ENCODE results near the gene ARHGAP24. TPM values are rescaled to one million over a fixed set of nuclear protein-coding genes. Genes with fewer than 3 reads are reported as not detected.

ARHGAP24 gene
- total RNA-seq, 1 donor from 2014 or later, result 17.8 TPM

DNA sequence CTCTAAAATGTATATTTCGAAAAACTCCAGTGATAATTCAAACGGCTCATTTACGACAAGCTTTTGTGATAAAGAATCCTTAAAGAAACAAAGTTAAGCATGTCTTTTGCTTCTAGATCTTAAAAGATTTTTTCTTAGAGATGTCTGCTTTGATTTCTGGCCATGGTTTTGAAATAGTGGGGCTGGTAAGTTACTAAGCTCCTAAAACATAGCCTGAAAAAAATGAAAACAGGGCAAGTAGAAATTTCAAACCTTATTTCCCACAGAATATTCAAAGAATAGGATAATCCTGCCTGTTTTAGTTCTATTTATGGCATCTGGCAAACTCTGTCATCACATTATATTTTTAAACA, 318.3 kb downstream of the ARHGAP24 start:
- Mint-ChIP-seq H3K4me3 (ENCODE audit: low read depth) (no peak overlapping the region), H3K27me3 (no peaks in the 10 kb centered on the region), H3K36me3 (ENCODE audit: insufficient read depth) (peaks cover 1% of the 10 kb centered on the region), H3K4me1 (ENCODE audit: low read depth) (no peaks in the 10 kb centered on the region), H3K9me3 (ENCODE audit: low read depth) (peaks cover 7% of the 10 kb centered on the region), H3K27ac (no peak overlapping the region)
- TF ChIP-seq, protein P1, sequence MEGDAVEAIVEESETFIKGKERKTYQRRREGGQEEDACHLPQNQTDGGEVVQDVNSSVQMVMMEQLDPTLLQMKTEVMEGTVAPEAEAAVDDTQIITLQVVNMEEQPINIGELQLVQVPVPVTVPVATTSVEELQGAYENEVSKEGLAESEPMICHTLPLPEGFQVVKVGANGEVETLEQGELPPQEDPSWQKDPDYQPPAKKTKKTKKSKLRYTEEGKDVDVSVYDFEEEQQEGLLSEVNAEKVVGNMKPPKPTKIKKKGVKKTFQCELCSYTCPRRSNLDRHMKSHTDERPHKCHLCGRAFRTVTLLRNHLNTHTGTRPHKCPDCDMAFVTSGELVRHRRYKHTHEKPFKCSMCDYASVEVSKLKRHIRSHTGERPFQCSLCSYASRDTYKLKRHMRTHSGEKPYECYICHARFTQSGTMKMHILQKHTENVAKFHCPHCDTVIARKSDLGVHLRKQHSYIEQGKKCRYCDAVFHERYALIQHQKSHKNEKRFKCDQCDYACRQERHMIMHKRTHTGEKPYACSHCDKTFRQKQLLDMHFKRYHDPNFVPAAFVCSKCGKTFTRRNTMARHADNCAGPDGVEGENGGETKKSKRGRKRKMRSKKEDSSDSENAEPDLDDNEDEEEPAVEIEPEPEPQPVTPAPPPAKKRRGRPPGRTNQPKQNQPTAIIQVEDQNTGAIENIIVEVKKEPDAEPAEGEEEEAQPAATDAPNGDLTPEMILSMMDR (IDR thresholded peaks at IDR 0.05; ENCODE audit: unreplicated experiment), result no peak
- no peak for DNase-seq (ENCODE audit: low spot score, unreplicated experiment)

DNA sequence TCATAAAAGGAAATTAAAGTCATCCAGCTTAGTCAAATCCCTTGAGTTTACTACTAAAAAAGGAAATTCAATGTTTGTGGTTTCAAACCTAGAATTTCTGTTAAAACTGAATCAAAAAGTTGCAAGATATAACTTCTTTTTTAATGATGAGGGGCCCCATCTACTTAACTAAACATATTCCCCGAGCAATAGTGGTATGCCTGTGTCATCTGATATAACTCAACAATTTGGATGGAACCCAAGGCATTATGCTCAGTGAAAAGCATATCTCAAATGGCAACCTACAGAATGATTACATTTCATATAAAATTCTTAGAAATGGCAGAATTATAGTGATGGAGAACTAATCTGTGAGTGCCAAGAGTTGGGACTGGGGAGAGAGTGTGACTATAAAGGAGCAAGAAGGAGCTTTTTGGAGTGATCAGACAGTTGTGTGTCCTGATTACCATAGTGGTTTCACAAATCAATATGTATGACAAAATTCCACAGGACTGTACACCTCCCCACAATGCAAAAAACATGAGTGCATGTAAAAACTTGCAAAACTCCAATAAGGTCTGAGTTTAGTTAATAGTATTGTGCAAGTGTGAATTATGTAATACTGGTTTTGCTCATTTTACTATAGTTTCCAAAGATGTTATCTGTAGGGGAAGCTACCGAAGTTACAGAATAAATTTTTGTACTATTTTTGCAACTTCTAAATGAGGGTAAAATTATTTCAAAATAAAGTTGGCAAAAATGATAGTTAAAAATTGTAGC, 323.2 kb downstream of the ARHGAP24 start:
- DNase-seq (ENCODE audit: low spot score, unreplicated experiment), result no peak
- Mint-ChIP-seq H3K4me1 (ENCODE audit: low read depth) (no peaks in the 10 kb centered on the region), H3K36me3 (ENCODE audit: insufficient read depth) (peaks cover 1% of the 10 kb centered on the region), H3K27ac (no peak overlapping the region), H3K27me3 (no peaks in the 10 kb centered on the region), H3K4me3 (ENCODE audit: low read depth) (no peak overlapping the region), H3K9me3 (ENCODE audit: low read depth) (peaks cover 15% of the 10 kb centered on the region)
- TF ChIP-seq, protein P1 (IDR thresholded peaks at IDR 0.05; ENCODE audit: unreplicated experiment), result no peak

DNA sequence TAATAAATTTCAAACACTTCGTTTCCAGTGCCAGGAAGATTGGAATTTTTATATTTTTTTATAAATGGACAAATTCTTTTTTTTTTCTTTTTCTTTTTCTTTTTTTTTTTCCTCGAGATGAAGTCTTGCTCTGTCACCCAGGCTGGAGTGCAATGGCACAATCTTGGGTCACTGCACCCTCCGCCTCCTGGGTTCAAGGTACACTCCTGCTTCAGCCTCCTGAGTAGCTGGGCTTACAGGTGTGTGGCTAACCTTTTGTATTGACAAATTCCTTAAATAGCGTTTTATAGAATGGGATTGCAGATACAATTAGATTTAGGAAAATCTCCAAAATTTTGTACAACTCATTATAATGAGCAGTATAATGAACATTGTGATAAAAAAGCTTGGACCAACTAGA, 328.9 kb downstream of the ARHGAP24 start:
- no peak for DNase-seq (ENCODE audit: low spot score, unreplicated experiment)
- peaks cover 4% of the 10 kb centered on the region for H3K9me3 Mint-ChIP-seq (ENCODE audit: low read depth)
- peaks cover 3% of the 10 kb centered on the region for H3K4me1 Mint-ChIP-seq (ENCODE audit: low read depth)
- TF ChIP-seq, protein P1 (IDR thresholded peaks at IDR 0.05; ENCODE audit: unreplicated experiment), result no peak
- H3K36me3 Mint-ChIP-seq (ENCODE audit: insufficient read depth), result no peaks in the 10 kb centered on the region
- no peaks in the 10 kb centered on the region for H3K27me3 Mint-ChIP-seq
- H3K27ac Mint-ChIP-seq, result no peak overlapping the region
- no peak overlapping the region for H3K4me3 Mint-ChIP-seq (ENCODE audit: low read depth)

DNA sequence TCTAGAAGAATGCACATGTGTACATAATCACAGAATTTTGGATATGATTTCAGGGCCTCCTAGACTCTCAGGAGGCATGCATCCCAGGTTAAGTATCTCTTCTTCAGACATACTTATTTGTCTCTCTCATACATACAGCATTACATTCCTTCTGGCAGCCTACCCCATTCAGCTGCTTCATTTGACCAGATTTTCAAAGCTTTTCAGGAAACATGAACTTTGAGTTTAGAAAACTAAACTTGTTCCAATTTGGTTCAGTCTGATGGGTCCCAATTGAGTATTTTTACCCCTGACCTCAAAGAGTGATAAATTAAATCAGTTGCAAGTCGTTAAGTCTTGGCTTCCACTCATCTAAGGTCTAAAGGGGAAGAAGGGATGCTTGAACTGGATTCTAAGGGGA, 330.9 kb downstream of the ARHGAP24 start:
- TF ChIP-seq, protein P1 (IDR thresholded peaks at IDR 0.05; ENCODE audit: unreplicated experiment), result no peak
- Mint-ChIP-seq H3K4me3 (ENCODE audit: low read depth) (no peak overlapping the region), H3K27me3 (no peaks in the 10 kb centered on the region)

DNA sequence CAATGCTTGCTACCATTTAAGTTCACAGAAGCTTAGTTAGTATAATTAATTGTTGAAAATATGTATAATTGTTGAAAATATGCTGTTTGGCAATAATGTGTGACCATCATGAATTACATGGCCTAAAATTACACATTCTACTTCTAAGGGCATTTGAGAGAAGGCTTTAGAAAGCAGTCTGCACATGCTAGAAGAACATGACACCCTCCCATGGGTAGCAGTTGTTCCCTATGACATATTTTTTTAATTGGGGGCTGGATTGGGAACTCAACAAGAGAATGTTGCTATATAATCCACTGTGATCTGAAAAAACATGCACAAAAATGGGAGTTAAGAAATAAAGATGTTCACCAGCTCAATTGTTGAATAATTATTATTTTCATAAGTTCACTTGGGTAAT, 331.4 kb downstream of the ARHGAP24 start:
- Mint-ChIP-seq H3K27ac (no peak overlapping the region), H3K36me3 (ENCODE audit: insufficient read depth) (no peaks in the 10 kb centered on the region), H3K27me3 (no peaks in the 10 kb centered on the region), H3K9me3 (ENCODE audit: low read depth) (no peaks in the 10 kb centered on the region), H3K4me3 (ENCODE audit: low read depth) (no peak overlapping the region), H3K4me1 (ENCODE audit: low read depth) (peaks cover 4% of the 10 kb centered on the region)
- DNase-seq (ENCODE audit: low spot score, unreplicated experiment), result no peak
- TF ChIP-seq, protein P1 (IDR thresholded peaks at IDR 0.05; ENCODE audit: unreplicated experiment), result no peak

More for the DNA sequence above, 330.9 kb downstream of the ARHGAP24 start:
- Mint-ChIP-seq H3K9me3 (ENCODE audit: low read depth) (no peaks in the 10 kb centered on the region), H3K36me3 (ENCODE audit: insufficient read depth) (no peaks in the 10 kb centered on the region), H3K27ac (no peak overlapping the region), H3K4me1 (ENCODE audit: low read depth) (peaks cover 4% of the 10 kb centered on the region)
- no peak for DNase-seq (ENCODE audit: low spot score, unreplicated experiment)

All from progenitor cell of endocrine pancreas (in vitro differentiated cells).